IMR-90 (cell line): ENCODE results near the gene IFTAP. TPM values are rescaled to one million over a fixed set of nuclear protein-coding genes. Genes with fewer than 3 reads are reported as not detected.

Experiments
- ATAC-seq: fragments of 200-7000 bp; cut with Tn5 transposase; 2 replicates; pipeline ENCODE4 v1.9.1; 2020; ENCODE audit warnings: low read depth, mild to moderate bottlenecking, moderate library complexity
- BruUV-seq: library from RNA; stranded (reverse); fragments of 400-500 nt; replicated peaks from 2 replicates; lab custom pipeline; 2021; lab: Mats Ljungman, UMichigan
- CTCF ChIA-PET: fragments of 300-600 bp; formaldehyde crosslinking; extraction: SDS; loops from one replicate; lab custom pipeline; 2021; ENCODE audit warnings: antibody characterized with exemption; lab: Yijun Ruan, JAX
- POLR2A ChIA-PET: fragments of 300-600 bp; sonication (Branson Sonifier 250); formaldehyde crosslinking; loops from one replicate; lab custom pipeline; 2022; ENCODE audit warnings: antibody characterized with exemption; ENCODE audit not compliant: unreplicated experiment; lab: Charles Lee
- DNase-seq: peaks from one replicate; pipeline ENCODE4 v3.0.0; 2013
- H2AFZ ChIP-seq: replicated peaks from 2 replicates; pipeline ENCODE3; 2013; ENCODE audit warnings: low read length, mild to moderate bottlenecking; ENCODE audit not compliant: poor library complexity
- H2AK5ac ChIP-seq: 2 replicates; pipeline ENCODE4 v1.6.1; 2013; ENCODE audit warnings: low read depth, low read length, inconsistent platforms
- H2AK9ac ChIP-seq: replicated peaks from 2 replicates; pipeline ENCODE3; 2013; ENCODE audit warnings: mild to moderate bottlenecking, low read depth, low read length, moderate library complexity; ENCODE audit not compliant: poor library complexity
- H2BK120ac ChIP-seq: 2 replicates; pipeline ENCODE4 v1.6.1; 2013; ENCODE audit warnings: low read depth, low read length, inconsistent platforms
- H2BK15ac ChIP-seq: 3 replicates; pipeline ENCODE4 v1.6.1; 2013; ENCODE audit warnings: low read depth, low read length, inconsistent platforms
- H2BK20ac ChIP-seq: 2 replicates; pipeline ENCODE4 v1.6.1; 2013; ENCODE audit warnings: low read depth, mild to moderate bottlenecking, inconsistent platforms, low read length, moderate library complexity
- H2BK5ac ChIP-seq: 2 replicates; pipeline ENCODE4 v1.6.1; 2013; ENCODE audit warnings: mild to moderate bottlenecking, low read depth, low read length, inconsistent platforms; ENCODE audit not compliant: poor library complexity, severe bottlenecking
- H3K14ac ChIP-seq: replicated peaks from 2 replicates; pipeline ENCODE4 v1.6.1; 2013; ENCODE audit warnings: low read depth, low read length, inconsistent platforms
- H3K18ac ChIP-seq: 2 replicates; pipeline ENCODE4 v1.6.1; 2013; ENCODE audit warnings: low read depth, low read length, control low read depth
- H3K23ac ChIP-seq: 2 replicates; pipeline ENCODE4 v1.6.1; 2013; ENCODE audit warnings: low read depth, low read length, inconsistent platforms
- H3K27ac ChIP-seq: 2 replicates; pipeline ENCODE4 v1.5.1; 2013; ENCODE audit warnings: mild to moderate bottlenecking, control low read depth, low read length; ENCODE audit not compliant: insufficient read depth
- H3K27me3 ChIP-seq: 2 replicates; pipeline ENCODE4 v1.6.1; 2013; ENCODE audit warnings: low read length; ENCODE audit not compliant: control insufficient read depth, insufficient read depth
- H3K36me3 ChIP-seq: 2 replicates; pipeline ENCODE4 v1.6.1; 2013; ENCODE audit warnings: low read length, mixed read lengths; ENCODE audit not compliant: control insufficient read depth, insufficient read depth
- H3K4ac ChIP-seq: 2 replicates; pipeline ENCODE4 v1.6.1; 2013; ENCODE audit warnings: low read depth, low read length, inconsistent platforms
- H3K4me1 ChIP-seq: 2 replicates; pipeline ENCODE4 v1.6.1; 2013; ENCODE audit warnings: low read length, mixed read lengths; ENCODE audit not compliant: control insufficient read depth, insufficient read depth
- H3K4me2 ChIP-seq: 2 replicates; pipeline ENCODE4 v1.6.1; 2013; ENCODE audit warnings: low read depth, mild to moderate bottlenecking, control low read depth, low read length, moderate library complexity
- H3K4me3 ChIP-seq: 2 replicates; pipeline ENCODE4 v1.5.1; 2013; ENCODE audit warnings: low read depth, mild to moderate bottlenecking, control low read depth, low read length, moderate library complexity; ENCODE audit not compliant: insufficient read depth
- H3K56ac ChIP-seq: 2 replicates; pipeline ENCODE4 v1.6.1; 2013; ENCODE audit warnings: low read length, inconsistent platforms; ENCODE audit not compliant: insufficient read depth; ENCODE audit errors: extremely low read depth
- H3K79me1 ChIP-seq, 2 experiments: 2 replicates each; pipeline ENCODE4 v1.6.1; 2013; ENCODE audit warnings: low read length in 2 of 2, inconsistent platforms in 1 of 2, low read depth in 1 of 2
- H3K9ac ChIP-seq: 2 replicates; pipeline ENCODE4 v1.6.1; 2013; ENCODE audit warnings: low read depth, low read length, control low read depth
- H3K9me1 ChIP-seq: 2 replicates; pipeline ENCODE4 v1.6.1; 2013; ENCODE audit warnings: low read length, inconsistent platforms; ENCODE audit not compliant: insufficient read depth
- H3K9me3 ChIP-seq: 2 replicates; pipeline ENCODE4 v1.6.1; 2013; ENCODE audit warnings: low read length; ENCODE audit not compliant: control insufficient read depth, insufficient read depth
- H4K20me1 ChIP-seq: 2 replicates; pipeline ENCODE4 v1.6.1; 2013; ENCODE audit warnings: low read length, inconsistent platforms; ENCODE audit not compliant: insufficient read depth
- H4K5ac ChIP-seq: 2 replicates; pipeline ENCODE4 v1.6.1; 2013; ENCODE audit warnings: mild to moderate bottlenecking, low read depth, low read length, control low read depth
- H4K8ac ChIP-seq, 2 experiments: 2 replicates each; pipeline ENCODE4 v1.6.1; 2013; ENCODE audit warnings: low read depth in 2 of 2, low read length in 2 of 2, control low read depth in 1 of 2, inconsistent platforms in 1 of 2
- H4K91ac ChIP-seq: 2 replicates; pipeline ENCODE4 v1.6.1; 2013; ENCODE audit warnings: low read depth, low read length, inconsistent platforms; ENCODE audit not compliant: insufficient read depth
- BHLHE40 ChIP-seq: fragments of 150-350 bp; IDR thresholded peaks from 2 replicates; pipeline ENCODE4 v1.6.1; 2016; ENCODE audit warnings: mild to moderate bottlenecking, low read depth, low read length
- CHD1 ChIP-seq: IDR thresholded peaks from 2 replicates; pipeline ENCODE4 v1.6.1; 2012; ENCODE audit warnings: low read depth, low read length, improper control_type of control experiment
- FOS ChIP-seq: fragments of 150-350 bp; IDR thresholded peaks from 2 replicates; pipeline ENCODE4 v1.6.1; 2016; ENCODE audit warnings: low read depth, low read length
- MAFK ChIP-seq: IDR thresholded peaks from 2 replicates; pipeline ENCODE4 v1.6.1; 2012; ENCODE audit warnings: low read depth, low read length, improper control_type of control experiment
- MAZ ChIP-seq: IDR thresholded peaks from 2 replicates; pipeline ENCODE4 v1.6.1; 2012; ENCODE audit warnings: low read depth, mild to moderate bottlenecking, low read length, improper control_type of control experiment, moderate library complexity, borderline replicate concordance
- NFE2L2 ChIP-seq: fragments of 150-350 bp; IDR thresholded peaks from 2 replicates; pipeline ENCODE4 v1.6.1; 2016; ENCODE audit warnings: low read depth, mild to moderate bottlenecking, low read length
- WGBS, 2 experiments: methylation state at CpG; one replicate each; pipeline versions ENCODE4 v1.1.5 to v1.1.7; 2013; ENCODE audit warnings: missing lambda C conversion rate in 2 of 2; ENCODE audit not compliant: insufficient read length in 1 of 2; ENCODE audit errors: extremely low coverage in 2 of 2; 5-methylcytosine and 5-hydroxymethylcytosine counted together
- dilution Hi-C: fragments of 300-500 bp; cut with HindIII; formaldehyde crosslinking; loops from one replicate; pipeline ENCODE4 v1.14.3; 2018; ENCODE audit warnings: low sequenced_read_pairs; ENCODE audit not compliant: unreplicated experiment
- in situ Hi-C: fragments of 300-500 bp; cut with MboI; formaldehyde crosslinking; loops from 3 replicates; pipeline ENCODE4 v1.14.3; 2019; ENCODE audit warnings: low sequenced_read_pairs, inconsistent platforms, mixed read lengths
- intact Hi-C: fragments of 100-400 bp; cut with micrococcal nuclease; formaldehyde crosslinking; loops from 2 replicates; pipeline ENCODE4 v1.10.0; 2022
- polyA plus RNA-seq, 3 experiments: library from polyadenylated mRNA; depleted of rRNA; stranded (reverse); fragments of >200 nt; gene quantifications; 2 replicates each; pipeline ENCODE4 v1.2.3, GENCODE V29; 2012; ENCODE audit warnings: low replicate concordance in 1 of 3
- total RNA-seq: library from RNA; depleted of rRNA; stranded (reverse); fragments of >200 nt; gene quantifications from 2 replicates; pipeline ENCODE4 v1.2.3, GENCODE V29; 2012
- TF ChIP-seq, protein P1 (sequence below): conservative IDR thresholded peaks from 2 replicates; pipeline ENCODE4 v1.5.1; 2012; ENCODE audit warnings: mild to moderate bottlenecking, low read depth, low read length, improper control_type of control experiment
- TF ChIP-seq, protein P2 (sequence below): fragments of 150-350 bp; IDR thresholded peaks from 2 replicates; pipeline ENCODE4 v1.6.1; 2016; ENCODE audit warnings: low read depth, mild to moderate bottlenecking, low read length, moderate library complexity, borderline replicate concordance

Gene IFTAP
- total and polyA plus RNA-seq, 2 of the 4 experiments (the other 2 are of a cell fraction): 15.8 to 28.5 TPM

GRCh38 chr11:36605221-36606216 lies 11.2 kb downstream of the IFTAP start:
- Histone ChIP-seq H4K20me1 (no peaks in the 10 kb centered on the region), H3K56ac (no peak overlapping the region), H4K91ac (no peak overlapping the region), H3K9me1 (no peaks in the 10 kb centered on the region), H3K9ac (no peak overlapping the region), H3K4me2 (no peak overlapping the region), H3K27me3 (no peaks in the 10 kb centered on the region), H2BK5ac (no peak overlapping the region), H3K79me1 (no peaks in the 10 kb centered on the region), H3K4me3 (no peak overlapping the region), H4K5ac (no peak overlapping the region), H2BK20ac (no peak overlapping the region), H3K27ac (no peak overlapping the region), H4K8ac (no peak overlapping the region), H3K23ac (no peak overlapping the region), H3K9me3 (no peaks in the 10 kb centered on the region), H3K18ac (no peak overlapping the region), H2BK120ac (no peak overlapping the region), H2AK9ac (no peak overlapping the region), H2AFZ (no peak overlapping the region), H2AK5ac (no peak overlapping the region), H2BK15ac (no peak overlapping the region), H3K4me1 (no peaks in the 10 kb centered on the region), H3K36me3 (no peaks in the 10 kb centered on the region), H3K4ac (no peak overlapping the region), H3K14ac (no peak overlapping the region)
- in situ Hi-C loops (no loop called here), intact Hi-C loops (no loop called here), dilution Hi-C loops (no loop called here)
- DNase-seq (no peak), ATAC-seq (no peak)
- BruUV-seq: no TSS peak
- TF ChIP-seq NFE2L2: no peak
- no peak for TF ChIP-seq MAZ
- TF ChIP-seq, protein P1, sequence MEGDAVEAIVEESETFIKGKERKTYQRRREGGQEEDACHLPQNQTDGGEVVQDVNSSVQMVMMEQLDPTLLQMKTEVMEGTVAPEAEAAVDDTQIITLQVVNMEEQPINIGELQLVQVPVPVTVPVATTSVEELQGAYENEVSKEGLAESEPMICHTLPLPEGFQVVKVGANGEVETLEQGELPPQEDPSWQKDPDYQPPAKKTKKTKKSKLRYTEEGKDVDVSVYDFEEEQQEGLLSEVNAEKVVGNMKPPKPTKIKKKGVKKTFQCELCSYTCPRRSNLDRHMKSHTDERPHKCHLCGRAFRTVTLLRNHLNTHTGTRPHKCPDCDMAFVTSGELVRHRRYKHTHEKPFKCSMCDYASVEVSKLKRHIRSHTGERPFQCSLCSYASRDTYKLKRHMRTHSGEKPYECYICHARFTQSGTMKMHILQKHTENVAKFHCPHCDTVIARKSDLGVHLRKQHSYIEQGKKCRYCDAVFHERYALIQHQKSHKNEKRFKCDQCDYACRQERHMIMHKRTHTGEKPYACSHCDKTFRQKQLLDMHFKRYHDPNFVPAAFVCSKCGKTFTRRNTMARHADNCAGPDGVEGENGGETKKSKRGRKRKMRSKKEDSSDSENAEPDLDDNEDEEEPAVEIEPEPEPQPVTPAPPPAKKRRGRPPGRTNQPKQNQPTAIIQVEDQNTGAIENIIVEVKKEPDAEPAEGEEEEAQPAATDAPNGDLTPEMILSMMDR: no peak
- TF ChIP-seq CHD1: no peak
- no peak for TF ChIP-seq FOS
- TF ChIP-seq MAFK: no peak
- TF ChIP-seq, protein P2, sequence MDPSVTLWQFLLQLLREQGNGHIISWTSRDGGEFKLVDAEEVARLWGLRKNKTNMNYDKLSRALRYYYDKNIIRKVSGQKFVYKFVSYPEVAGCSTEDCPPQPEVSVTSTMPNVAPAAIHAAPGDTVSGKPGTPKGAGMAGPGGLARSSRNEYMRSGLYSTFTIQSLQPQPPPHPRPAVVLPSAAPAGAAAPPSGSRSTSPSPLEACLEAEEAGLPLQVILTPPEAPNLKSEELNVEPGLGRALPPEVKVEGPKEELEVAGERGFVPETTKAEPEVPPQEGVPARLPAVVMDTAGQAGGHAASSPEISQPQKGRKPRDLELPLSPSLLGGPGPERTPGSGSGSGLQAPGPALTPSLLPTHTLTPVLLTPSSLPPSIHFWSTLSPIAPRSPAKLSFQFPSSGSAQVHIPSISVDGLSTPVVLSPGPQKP: no peak
- TF ChIP-seq BHLHE40: no peak
- ChIA-PET POLR2A (no interaction called here), CTCF (no interaction called here)
- no CpG with 5 or more reads among the region's 6 CpGs for WGBS, 2 experiments
